Renal cortical epithelial cell (primary cell): ENCODE data around the gene BAG5. TPM values are rescaled to one million over a fixed set of nuclear protein-coding genes. Genes with fewer than 3 reads are reported as not detected.

Source experiments
- DNase-seq: peaks from one replicate; pipeline ENCODE4 v3.0.0-alpha.2; 2011; ENCODE audit warnings: low read depth
- total RNA-seq: library from RNA; depleted of rRNA; stranded (reverse); fragments of >200 nt; gene quantifications from 2 replicates; pipeline ENCODE4 v1.2.3, GENCODE V29; 2014

Gene BAG5
- total RNA-seq, 1 donor from 2014 or later: 78.4 TPM

DNA sequence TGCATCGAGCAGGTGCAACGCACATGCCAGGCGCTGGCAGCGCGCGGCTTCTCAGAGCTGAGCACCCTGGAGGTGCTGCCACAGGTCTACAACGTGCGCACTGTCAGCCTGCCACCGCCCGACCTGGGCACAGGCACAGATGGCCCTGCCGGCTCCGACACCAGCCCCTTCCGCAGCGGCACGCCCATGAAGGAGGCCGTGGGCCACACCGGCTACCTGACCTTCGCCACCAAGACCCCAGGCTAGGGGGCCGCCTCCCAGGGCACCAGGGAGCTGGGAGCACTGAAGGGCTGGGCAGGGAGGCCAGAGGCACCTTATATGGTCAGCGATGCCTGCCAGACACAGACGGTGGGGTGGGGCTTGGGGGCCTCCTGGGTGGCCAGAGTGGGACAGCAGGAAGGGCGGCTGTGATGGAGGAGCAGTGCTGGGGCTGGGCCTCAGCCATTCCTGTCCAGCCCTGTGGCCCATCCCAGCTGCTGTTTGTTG, 27.8 kb downstream of the BAG5 start:
- no peak for DNase-seq

DNA sequence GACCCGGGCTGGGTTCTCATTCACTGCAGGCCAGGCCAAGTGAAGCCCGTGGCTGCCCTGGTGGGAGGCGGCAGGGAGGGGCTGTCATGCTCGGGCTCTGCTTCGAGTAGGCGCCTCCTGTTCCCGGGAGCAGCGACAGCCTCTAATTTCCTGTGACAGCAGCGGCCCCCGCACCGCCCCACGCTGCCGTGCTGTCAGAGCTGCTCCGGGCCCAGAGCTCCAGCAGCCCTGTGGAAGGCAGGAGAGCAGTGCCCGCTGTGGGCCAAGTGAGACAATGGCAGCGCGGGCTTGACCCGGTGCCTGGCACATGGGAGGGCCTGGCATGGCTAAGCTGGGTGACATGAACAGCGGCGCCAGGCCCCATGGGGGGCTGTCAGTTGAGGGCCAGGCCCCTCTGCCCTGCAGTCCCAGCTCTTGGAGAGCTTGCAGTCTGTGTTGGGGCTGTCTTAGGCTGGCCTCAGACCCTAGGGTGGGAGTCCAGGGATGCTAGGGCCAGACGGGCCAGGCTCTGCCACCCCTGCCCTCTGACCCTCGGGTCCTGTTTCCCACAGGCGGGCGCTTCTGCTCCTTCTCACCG, 28.4 kb downstream of the BAG5 start:
- no peak for DNase-seq

DNA sequence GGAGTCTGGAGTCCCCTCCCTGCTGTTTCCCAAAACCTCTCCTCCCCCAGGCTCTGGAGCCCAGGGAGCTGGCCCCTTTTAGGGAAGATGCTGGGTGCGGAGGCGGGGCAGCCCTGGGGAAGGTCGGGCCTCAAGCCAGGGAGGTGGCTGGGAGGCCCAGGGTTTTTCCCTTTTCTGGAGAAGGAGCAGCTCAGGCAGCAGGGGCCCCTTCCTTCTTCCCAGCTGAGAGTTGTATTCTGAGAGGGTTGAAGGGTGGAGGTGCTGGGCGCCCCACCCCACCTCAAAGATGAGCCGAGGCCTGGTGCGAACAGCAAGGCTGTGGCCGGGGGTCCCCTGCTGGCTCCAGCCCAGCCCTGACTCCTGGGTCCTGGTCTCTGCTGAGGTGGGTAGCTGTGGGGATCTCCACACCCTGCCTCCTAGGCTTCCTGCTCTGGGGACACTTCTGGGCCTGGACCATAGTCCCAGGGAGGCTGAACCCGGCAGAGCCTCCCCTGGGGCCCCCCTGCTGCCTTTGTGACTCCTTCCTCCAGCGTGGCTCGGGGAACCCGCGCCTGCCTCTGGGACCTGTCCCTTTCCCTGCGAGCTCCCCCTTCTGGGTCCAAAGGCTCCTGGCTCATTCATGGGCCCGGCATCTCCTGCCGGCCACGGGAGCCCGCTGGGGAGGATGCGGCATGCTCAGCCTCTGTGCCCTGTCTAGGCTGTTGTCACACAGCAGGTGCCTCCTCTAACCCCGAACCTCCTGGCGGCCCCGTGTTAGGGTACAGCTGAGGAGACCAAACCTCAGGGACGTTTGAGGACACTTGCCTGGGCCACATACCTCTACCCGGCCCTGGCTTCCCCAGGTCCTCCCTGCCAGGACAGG, 29.1 kb downstream of the BAG5 start:
- no peak for DNase-seq

DNA sequence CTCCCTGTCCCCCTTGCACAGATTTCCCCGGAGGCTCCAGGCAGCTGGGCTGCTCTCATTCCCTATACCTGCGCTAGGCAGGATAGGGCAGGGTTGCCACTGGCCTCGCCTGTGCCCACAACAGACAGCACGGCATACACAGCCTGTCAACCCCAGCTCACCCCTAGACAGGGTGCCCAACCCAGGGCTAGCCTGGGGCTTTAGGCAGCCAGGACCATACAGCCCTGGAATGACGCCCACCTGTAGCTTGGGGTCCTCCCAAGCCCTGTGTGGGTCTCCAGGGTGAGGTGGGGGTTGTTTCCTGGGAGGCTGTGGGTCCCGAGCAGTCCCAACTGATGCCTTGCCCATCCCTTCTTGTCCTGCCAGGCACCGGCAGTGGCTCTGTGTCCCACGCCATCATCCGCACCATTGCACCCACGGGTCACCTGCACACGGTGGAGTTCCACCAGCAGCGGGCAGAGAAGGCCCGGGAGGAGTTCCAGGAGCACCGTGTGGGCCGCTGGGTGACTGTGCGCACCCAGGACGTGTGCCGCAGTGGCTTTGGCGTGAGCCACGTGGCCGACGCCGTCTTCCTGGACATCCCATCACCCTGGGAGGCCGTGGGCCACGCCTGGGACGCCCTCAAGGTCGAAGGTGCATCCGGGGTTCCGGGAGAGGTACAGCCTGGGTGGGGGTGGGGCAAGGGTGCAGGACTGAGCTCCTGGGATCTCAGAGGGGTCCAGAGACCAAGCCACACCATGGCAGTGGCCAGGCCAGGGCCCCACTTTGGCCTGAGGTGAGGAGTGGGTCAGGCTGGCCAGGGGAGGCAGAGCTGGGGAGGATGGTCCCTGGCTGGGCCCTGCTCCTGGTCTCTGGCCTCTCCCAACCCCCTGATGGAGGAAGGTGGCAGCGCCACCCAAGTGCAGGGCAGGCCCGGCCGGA, 30.0 kb downstream of the BAG5 start:
- no peak for DNase-seq

DNA sequence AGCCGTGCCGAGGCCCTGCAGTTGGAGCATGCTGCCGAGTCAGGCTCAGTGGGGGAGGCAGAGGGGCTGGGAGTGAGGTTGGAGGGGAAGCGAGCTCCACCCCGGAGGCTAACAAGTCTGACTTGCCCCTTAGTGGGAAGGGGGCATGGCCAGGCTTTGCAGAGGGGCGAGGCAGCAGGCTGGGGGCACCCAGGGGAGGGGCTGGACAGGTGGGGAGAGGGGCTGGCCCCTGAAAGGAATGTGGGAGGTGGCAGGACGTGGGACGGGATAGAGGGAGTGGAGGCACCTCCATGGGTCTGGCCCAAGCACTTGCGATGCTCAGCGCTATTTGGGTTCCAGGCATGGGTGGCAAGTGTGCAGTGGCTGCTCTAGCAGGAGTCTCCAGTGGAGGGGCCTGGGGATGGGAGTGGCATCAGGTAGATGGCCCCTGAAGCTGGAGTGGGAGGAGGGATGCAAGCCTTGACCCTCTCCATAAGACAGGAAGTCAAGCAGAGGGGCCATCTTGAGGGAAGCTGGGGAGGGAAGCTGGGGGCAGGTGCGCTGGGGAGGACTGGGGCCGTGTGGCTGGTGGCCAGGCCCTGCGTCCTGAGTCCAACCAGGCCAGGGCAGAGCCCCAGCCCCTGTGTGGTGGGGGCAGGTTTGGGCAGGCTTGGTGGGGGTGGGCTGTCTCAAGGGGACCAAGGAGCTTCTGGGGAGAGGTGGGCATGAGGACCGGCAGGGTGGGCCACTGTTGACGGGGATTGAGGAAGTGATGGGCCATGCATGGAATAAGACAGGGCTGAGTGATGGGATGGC, 30.8 kb downstream of the BAG5 start:
- DNase-seq: no peak

DNA sequence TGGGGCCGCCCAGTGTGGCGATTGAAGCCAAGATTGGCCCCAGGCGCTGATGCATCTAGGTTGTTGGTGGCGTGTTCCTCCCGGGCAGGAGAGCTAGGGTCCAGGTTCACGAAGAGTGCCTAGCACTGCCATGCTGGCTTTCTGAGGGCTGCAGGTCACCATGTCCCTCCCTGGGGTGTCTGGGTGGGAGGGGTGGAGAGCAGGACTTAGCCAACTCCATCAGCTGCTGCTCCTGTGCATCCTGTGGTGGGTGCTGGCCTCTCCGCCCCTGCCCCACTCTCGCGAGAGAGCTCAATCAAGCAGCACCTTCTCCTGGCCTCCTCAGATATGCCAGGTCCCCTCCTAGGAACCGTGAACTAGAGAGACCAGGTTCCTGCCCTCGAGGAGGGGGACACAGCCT, 31.6 kb downstream of the BAG5 start:
- no peak for DNase-seq

DNA sequence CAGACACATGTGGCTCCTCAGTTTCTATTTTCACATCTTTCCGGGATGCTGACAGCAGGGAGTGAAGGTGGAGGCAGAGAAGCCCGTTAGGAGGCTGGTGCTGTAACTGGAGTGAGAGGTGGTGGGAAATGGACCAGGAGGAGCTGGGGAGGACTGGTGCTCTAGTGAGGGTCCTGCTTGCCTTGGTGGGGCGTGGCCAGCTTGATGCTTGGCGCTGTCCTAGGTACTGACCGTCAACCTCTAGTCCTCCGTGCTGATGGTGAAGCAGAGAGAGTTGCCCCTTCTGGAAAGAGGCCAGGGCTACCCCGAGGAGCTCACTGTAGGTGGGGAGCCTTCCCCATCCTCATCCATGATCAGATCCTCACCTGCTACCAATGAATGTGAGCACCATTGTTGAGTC, 32.1 kb downstream of the BAG5 start:
- DNase-seq: no peak

DNA sequence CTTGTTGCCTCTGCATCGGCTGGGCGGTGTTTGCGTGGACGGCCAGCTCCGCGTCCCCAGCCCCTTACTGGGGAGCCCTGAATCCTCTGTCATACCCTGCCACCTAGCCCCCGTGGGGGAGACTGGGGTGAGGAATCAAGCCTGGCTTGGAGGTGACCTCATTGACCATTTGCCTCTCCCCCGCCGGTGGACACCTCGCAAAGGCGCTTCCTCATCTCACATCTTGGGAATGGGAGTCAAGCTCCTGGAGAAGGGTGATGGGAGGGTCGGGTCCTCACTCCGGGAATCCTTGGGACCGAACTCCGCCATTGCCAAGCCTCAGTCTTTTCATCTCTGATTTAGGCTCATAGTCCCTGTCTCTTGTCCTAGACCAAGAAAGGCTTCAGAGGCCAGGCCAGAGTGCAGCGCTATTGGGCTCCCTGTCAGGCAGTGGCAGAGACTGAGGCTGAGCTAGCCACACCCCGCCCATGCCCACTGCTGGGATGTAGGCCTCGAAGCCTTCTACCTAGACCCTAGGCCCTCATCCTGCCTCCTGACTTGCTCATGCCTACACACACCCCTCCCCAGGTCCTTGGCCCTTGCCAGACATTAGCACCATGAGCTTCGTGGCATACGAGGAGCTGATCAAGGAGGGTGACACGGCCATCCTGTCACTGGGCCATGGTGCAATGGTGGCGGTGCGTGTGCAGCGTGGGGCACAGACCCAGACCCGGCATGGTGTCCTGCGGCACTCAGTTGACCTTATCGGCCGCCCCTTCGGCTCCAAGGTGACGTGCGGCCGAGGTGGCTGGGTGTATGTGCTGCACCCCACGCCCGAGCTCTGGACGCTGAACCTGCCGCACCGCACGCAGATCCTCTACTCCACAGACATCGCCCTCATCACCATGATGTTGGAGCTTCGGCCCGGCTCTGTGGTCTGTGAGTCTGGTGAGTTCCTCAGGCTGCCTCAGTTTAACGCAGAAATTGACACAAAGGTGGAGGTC, 32.8 kb downstream of the BAG5 start:
- DNase-seq: no peak

DNA sequence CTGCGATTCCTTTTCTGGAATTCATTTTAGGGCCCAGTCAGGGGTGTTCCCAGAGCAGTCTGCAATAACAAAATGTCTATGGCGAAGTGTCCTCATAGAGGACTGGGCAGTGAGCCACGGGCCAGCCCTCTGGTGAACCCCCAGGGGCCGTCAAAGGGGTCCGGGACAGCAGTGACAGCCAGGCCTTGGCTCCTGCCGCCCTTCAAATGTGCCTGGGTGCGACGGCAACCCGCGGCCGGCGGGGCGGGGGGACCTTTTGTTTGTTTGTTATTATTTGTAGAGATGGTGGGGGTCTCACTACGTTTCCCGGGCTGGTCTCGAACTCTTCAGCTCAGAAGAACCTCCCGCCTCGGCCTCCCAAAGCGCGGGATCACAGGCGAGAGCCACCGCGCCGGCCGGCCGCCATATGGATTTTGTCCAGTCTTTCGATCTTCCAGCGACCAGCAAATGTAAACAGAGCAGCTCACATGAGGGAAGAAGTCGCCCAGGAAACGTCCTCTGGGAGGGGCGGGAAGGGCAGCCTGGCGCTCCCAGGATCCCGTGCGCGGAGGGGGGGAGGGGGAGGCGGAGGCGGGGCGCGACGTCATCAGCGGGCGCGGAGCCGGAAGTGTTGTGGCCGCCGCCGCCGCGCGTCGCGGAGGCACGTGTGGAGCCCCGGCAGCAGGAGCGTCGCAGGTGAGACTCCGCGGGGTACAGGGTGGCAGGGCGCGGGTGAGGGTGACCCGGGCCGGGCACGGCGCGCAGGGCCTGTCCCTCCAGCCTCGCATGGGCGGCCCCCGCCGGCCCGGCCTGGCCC, 33.7 kb downstream of the BAG5 start, which contains the start of gene TRMT61A:
TSS of gene TRMT61A (plus strand) at position 610 of the 796 bp plus-strand sequence. CDS start 783 bp downstream, outside the sequence.
- DNase-seq: peak; percentile 78

DNA sequence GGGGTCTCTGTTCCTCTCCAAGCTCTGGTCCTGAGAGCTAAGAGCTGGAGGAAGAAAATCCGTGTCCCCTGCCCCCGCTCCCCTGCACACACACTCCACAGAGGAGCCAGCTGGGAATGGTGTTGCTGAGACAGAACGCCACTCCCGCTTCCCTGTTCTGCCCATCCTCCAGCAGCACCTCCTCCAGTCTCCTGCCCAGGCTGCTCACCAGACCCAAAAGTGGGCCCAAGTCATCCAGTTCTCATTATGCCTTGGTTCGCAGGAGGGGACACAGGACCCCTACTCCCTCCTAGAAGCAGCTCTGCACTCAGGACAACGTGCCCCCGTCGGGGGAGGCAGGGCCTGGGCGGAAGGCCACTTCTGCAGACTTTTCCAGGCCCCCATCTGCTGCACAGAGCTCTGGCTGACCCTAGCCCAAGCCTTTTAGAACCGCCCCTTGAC, 34.3 kb downstream of the BAG5 start:
- peak; percentile 27 for DNase-seq

DNA sequence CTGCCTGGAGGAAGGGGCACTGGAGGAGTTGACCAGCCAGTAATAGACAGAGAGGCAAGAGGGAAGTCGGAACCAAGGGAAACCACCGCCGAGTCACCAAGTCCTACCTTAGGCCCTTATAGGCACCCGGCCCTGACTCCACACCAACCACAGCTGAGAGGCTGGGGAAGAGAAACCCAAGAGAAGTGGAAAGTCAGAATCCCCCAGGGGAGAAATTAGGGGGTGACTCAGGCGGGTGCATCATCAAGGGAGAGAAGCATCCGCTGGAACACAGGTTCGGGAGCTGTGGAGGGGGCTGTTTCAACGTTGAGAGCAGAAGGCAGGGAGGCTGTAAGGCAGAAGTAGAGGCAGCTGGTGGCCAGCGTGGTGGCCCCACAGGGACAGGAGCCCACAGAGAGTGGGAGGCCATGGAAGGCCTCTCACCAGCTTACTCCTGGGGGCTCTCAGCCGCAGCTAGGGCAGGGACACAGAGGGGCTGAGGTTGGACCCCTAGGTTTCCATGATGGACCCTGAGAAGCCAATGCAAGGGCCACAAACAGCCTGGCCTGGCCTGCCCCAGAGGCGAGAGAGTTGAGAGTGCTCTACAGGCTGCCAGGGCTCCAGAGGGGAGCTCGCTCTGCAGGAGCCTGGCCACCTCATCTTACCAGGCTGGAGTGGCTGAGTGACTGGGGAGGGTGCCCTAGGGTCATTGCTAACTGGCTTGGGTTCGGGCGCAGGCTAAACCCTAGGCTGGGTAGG, 34.9 kb downstream of the BAG5 start:
- peak; percentile 43 for DNase-seq

DNA sequence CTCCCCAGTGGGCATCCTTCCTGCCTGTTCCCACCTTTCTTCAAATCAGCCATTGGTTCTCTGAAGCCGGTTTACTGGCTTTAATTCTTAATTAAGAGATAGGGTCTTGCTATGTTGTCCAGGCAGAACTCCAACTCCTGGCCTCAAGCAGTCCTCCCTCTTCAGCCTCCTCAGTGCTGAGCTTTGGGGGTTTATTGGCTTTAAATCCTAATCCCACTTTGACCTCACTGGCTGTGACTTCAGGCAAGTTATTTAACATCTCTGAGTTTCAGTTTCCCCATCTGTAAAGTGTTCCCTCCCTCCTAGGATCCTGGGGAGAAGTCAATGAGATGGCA, 35.6 kb downstream of the BAG5 start:
- DNase-seq: no peak

DNA sequence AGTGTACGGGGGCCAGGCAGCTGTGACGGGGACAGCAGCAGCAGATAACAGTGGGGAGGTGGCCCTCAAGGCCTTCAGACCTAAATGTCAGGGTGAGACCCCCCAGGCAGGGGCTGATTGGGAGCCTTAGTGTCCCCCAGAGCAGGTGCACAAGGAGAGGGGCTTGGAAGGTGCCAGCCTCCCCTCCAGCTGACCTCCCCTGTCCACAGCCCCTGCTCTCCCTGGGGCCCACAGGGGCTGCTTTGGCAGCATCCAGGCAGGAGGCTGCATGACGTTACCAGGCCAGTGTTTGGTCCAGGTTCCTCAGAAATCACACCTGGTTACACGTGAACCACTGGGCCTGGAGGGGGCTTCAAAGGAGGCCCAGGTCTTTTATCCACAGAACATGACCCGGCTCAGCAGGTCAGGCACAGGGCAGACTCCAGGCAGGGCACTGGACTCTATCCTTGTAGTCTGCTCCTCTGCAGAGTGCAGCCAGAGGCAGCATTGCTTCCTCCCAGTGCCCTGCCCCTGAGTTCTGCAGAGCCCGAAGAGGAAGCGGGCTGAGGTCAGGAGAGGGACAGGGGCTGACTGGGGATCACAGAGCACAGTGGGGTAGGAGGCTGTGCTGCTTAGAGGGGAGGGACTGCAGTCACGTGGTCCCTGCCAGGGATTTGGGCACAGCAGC, 36.1 kb downstream of the BAG5 start:
- no peak for DNase-seq

DNA sequence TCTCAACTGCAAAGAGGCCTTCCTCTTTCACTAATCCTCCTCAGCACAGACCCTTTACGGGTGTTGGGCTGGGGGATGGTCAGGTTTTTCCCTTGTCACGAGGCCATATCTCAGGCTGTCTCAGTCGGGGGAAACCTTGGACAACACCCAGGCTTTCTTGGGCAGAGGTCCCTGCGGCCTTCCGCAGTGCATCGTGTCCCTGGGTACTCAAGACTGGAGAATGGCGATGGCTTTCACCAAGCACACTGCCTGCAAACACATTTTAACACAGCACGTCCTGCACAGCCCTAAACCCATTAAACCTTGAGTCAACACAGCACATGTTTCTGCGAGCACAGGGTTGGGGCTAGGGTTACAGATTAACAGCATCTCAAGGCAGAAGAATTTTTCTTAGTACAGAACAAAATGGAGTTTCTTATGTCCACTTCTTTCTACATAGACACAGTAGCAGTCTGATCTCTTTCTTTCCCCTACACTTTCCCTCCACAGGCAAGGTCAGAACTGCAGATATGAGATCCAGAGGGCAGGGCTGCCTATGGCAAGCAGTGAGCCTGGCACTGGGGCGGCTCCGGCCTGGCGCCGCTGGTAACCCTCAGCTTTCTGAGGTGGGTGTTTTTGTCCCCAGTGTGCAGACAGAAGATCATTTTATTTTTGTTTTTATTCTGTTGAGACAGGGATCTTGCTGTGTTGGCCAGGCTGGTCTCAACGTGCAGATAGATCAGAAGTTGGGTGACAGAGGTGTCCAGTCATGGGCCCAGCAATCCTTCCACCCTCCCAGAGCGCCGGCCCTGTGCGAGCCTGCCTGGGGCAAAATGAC, 36.8 kb downstream of the BAG5 start:
- DNase-seq: peak; percentile 76

DNA sequence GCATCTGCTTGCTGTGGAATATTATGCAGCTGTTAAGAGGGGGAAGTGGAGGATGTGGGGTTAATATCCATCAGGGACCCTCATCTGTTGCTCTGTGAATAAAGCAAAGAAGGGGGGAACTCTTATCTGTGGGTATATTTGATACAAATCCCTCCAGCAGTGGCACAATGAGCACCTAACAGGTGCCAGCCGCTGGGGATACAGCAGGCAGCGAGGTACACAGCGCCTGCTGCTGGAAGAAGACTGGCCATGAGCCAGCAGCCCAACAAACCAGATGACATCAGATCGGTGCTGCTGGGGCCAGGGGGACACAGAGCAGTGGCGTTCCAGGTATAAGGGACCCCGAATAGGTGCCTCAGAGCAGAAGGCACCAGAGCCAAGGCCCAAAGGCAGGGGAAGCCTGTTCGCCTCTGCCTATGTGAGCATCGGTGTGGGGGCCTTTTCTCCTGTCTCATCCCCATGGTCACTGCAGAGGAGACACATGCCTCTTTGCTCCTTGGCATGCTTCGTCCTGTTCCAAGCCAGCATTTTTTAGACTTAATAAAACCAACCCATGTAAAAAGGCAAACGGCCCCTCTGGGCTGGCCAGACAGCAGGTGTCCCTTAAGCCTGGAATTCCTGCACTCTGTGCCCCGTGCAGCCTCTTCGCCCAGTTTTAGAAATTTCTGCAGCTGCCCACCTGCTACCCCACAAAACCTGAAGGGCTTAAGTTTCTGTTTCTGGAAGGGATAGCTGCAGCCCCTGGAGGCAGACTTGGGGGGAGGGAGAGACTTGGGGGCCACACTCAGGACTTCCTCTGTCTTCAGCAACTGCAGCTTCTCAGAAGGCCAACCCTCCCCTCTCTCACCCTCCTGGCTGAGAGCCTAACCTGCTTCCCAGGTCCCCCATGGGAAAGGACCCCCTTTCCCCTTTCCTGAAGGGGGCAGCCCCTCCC, 38.2 kb downstream of the BAG5 start:
- DNase-seq: no peak

DNA sequence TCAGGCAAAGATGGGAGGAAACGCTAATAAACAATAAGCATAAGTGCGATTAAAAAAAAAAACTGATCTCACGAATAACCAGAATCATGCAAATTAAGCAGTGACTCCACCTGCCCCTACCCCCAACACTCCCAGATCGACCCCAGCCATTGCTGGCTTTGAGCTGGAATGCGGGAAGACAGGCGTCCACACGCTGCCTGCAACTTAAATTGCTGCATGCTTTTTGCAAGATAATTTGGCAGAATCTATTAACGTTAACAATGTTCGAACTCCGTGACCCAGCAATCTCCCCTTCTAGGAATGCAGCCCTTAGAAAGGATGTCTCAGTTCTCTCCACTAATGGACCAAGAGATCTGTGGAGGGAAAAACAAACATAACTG, 38.9 kb downstream of the BAG5 start:
- no peak for DNase-seq
